Activated T-helper 1 cell treated with anti-CD3 and anti-CD28 coated beads, Interleukin-12 subunit alpha, Interleukin-12 subunit beta, Interleukin-2, Interleukin-4 antibody, amounts not matched to agents 30 ng/mL and 10 ng/mL and 1 ng/mL, durations not matched to agents 14 hours and 24 hours and 36 hours (primary cell): Measurements from ENCODE around the gene CALY. TPM values are rescaled to one million over a fixed set of nuclear protein-coding genes. Genes with fewer than 3 reads are reported as not detected.

Source experiments
- DNase-seq: peaks from one replicate; pipeline ENCODE4 v3.0.0; 2021; ENCODE audit warnings: low spot score
- H3K27ac Mint-ChIP-seq: one replicate; pipeline ENCODE4 v1.8.0; 2021; ENCODE audit warnings: mild to moderate bottlenecking, mixed read lengths
- H3K27me3 Mint-ChIP-seq: one replicate; pipeline ENCODE4 v1.8.0; 2022; ENCODE audit warnings: mild to moderate bottlenecking, moderate library complexity, mixed read lengths; ENCODE audit not compliant: insufficient read depth
- H3K36me3 Mint-ChIP-seq: one replicate; pipeline ENCODE4 v1.8.0; 2021; ENCODE audit warnings: low read depth, mixed read lengths
- H3K4me1 Mint-ChIP-seq: one replicate; pipeline ENCODE4 v1.8.0; 2021; ENCODE audit warnings: low read depth, mixed read lengths
- H3K4me3 Mint-ChIP-seq: one replicate; pipeline ENCODE4 v1.8.0; 2021; ENCODE audit warnings: mild to moderate bottlenecking, moderate library complexity, mixed read lengths
- H3K9me3 Mint-ChIP-seq: one replicate; pipeline ENCODE4 v1.8.0; 2021; ENCODE audit warnings: mixed read lengths
- intact Hi-C: fragments of 100-400 bp; cut with micrococcal nuclease; formaldehyde crosslinking; loops from one replicate; pipeline ENCODE4 v1.15.1; 2024
- total RNA-seq: library from RNA; stranded (reverse); gene quantifications from 2 replicates; pipeline ENCODE4 v1.2.3, GENCODE V29; 2022

CALY gene
- total RNA-seq, 1 donor from 2014 or later, result not detected

DNA sequence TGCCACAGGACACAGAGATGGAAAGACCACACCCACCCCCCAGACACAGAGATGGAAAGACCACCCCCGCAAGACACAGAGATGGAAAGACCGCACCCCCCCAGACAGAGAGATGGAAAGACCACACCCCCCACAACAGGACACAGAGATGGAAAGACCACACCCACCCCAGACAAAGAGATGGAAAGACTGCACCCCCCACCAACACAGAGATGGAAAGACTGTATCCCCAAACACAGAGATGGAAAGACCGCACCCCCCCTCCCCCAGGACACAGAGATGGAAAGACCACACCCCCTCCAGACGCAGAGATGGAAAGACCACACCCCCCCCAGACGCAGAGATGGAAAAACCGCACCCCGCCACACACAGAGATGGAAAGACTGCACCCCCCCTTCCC lies 20.0 kb downstream of the CALY start:
- no peak overlapping the region for H3K4me3 Mint-ChIP-seq
- H3K27me3 Mint-ChIP-seq, result peaks cover 4% of the 10 kb centered on the region
- peaks cover 4% of the 10 kb centered on the region for H3K9me3 Mint-ChIP-seq
- DNase-seq, result no peak
- H3K36me3 Mint-ChIP-seq, result peaks cover 9% of the 10 kb centered on the region
- H3K27ac Mint-ChIP-seq, result no peak overlapping the region
- intact Hi-C loops, result no loop called here
- H3K4me1 Mint-ChIP-seq, result peaks cover 7% of the 10 kb centered on the region

GRCh38 chr10:133316266-133316665 lies 20.4 kb downstream of the CALY start:
- intact Hi-C loops, result no loop called here
- H3K36me3 Mint-ChIP-seq, result peaks cover 9% of the 10 kb centered on the region
- H3K4me3 Mint-ChIP-seq, result no peak overlapping the region
- H3K4me1 Mint-ChIP-seq, result peaks cover 7% of the 10 kb centered on the region
- H3K9me3 Mint-ChIP-seq, result peaks cover 4% of the 10 kb centered on the region
- no peak for DNase-seq
- no peak overlapping the region for H3K27ac Mint-ChIP-seq
- peaks cover 4% of the 10 kb centered on the region for H3K27me3 Mint-ChIP-seq

DNA sequence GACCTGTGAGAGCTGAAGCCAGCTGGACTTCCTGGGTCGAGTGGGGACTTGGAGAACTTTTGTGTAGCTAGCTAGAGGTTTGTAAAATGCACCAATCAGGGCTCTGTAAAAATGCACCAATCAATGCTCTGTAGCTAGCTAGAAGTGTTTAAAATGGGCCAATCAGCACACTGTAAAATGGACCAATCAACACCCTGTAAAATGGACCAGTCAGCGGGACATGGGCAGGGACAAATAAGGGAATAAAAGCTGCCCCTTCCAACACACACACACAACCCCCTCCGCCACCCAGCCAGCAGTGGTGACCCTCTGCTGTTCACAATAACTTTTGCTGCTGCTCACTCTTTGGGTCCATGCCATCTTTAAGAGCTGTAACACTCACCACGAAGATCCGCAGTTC lies 20.8 kb downstream of the CALY start:
- Mint-ChIP-seq H3K27ac (no peak overlapping the region), H3K9me3 (peaks cover 4% of the 10 kb centered on the region), H3K27me3 (peaks cover 4% of the 10 kb centered on the region), H3K36me3 (peaks cover 9% of the 10 kb centered on the region), H3K4me3 (no peak overlapping the region), H3K4me1 (peaks cover 7% of the 10 kb centered on the region)
- intact Hi-C loops, result no loop called here
- DNase-seq, result no peak

DNA sequence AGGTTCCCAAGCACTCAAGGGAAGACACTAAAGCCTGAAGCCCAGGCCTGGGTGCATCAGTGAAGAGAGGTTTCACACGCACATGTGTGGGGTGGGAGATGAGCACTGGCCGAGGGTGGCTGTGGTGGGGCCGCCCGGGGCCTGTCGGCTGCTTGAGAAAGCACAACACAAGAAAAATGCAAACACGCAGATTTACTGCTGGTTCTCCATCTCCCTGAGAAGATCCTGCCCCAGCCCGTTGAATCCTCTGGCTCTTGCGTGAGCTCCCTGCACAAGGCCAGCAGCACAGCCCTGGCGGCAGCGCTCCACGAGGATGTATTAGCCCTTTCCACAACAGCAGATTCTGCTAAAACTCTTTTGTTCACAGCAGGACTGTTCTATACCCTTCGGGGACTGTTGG lies 21.8 kb downstream of the CALY start:
- Mint-ChIP-seq H3K4me3 (no peak overlapping the region), H3K4me1 (peaks cover 7% of the 10 kb centered on the region), H3K27me3 (peaks cover 4% of the 10 kb centered on the region), H3K9me3 (no peaks in the 10 kb centered on the region), H3K27ac (peak overlapping the region; percentile 42), H3K36me3 (peaks cover 9% of the 10 kb centered on the region)
- DNase-seq, result no peak
- intact Hi-C loops, result no loop called here

GRCh38 chr10:133313192-133313591 lies 23.5 kb downstream of the CALY start:
- H3K27me3 Mint-ChIP-seq, result peaks cover 2% of the 10 kb centered on the region
- no peak overlapping the region for H3K4me3 Mint-ChIP-seq

GRCh38 chr10:133312769-133313145 lies 23.9 kb downstream of the CALY start:
- no peaks in the 10 kb centered on the region for H3K9me3 Mint-ChIP-seq
- intact Hi-C loops, result no loop called here
- H3K36me3 Mint-ChIP-seq, result peaks cover 11% of the 10 kb centered on the region
- H3K4me1 Mint-ChIP-seq, result peaks cover 6% of the 10 kb centered on the region
- peaks cover 2% of the 10 kb centered on the region for H3K27me3 Mint-ChIP-seq
- H3K4me3 Mint-ChIP-seq, result no peak overlapping the region
- no peak for DNase-seq
- H3K27ac Mint-ChIP-seq, result no peak overlapping the region

More at GRCh38 chr10:133313192-133313591, 23.5 kb downstream of the CALY start:
- DNase-seq, result no peak
- Mint-ChIP-seq H3K36me3 (peaks cover 10% of the 10 kb centered on the region), H3K27ac (no peak overlapping the region), H3K4me1 (peaks cover 2% of the 10 kb centered on the region), H3K9me3 (no peaks in the 10 kb centered on the region)
- intact Hi-C loops, result no loop called here

- H3K36me3 Mint-ChIP-seq, result peaks cover 11% of the 10 kb centered on the region
- H3K9me3 Mint-ChIP-seq, result no peaks in the 10 kb centered on the region
- intact Hi-C loops, result no loop called here
- H3K4me3 Mint-ChIP-seq, result no peak overlapping the region
- no peak for DNase-seq
- no peak overlapping the region for H3K27ac Mint-ChIP-seq
- peaks cover 12% of the 10 kb centered on the region for H3K4me1 Mint-ChIP-seq
- H3K27me3 Mint-ChIP-seq, result peaks cover 2% of the 10 kb centered on the region
These were observed 24.5 kb downstream of the CALY start for GRCh38 chr10:133312016-133312768.

GRCh38 chr10:133311570-133311969 lies 25.1 kb downstream of the CALY start:
- no peak overlapping the region for H3K27ac Mint-ChIP-seq
- no peaks in the 10 kb centered on the region for H3K9me3 Mint-ChIP-seq
- intact Hi-C loops, result no loop called here
- H3K27me3 Mint-ChIP-seq, result peaks cover 2% of the 10 kb centered on the region
- H3K4me3 Mint-ChIP-seq, result no peak overlapping the region
- no peak for DNase-seq
- peaks cover 17% of the 10 kb centered on the region for H3K4me1 Mint-ChIP-seq
- H3K36me3 Mint-ChIP-seq, result peaks cover 11% of the 10 kb centered on the region

- H3K27me3 Mint-ChIP-seq, result no peaks in the 10 kb centered on the region
- DNase-seq, result no peak
- H3K4me1 Mint-ChIP-seq, result peaks cover 17% of the 10 kb centered on the region
- peaks cover 11% of the 10 kb centered on the region for H3K36me3 Mint-ChIP-seq
- H3K27ac Mint-ChIP-seq, result no peak overlapping the region
- intact Hi-C loops, result no loop called here
- no peaks in the 10 kb centered on the region for H3K9me3 Mint-ChIP-seq
- no peak overlapping the region for H3K4me3 Mint-ChIP-seq
These were observed 25.9 kb downstream of the CALY start for GRCh38 chr10:133310789-133311188.

- Mint-ChIP-seq H3K4me1 (peaks cover 17% of the 10 kb centered on the region), H3K27ac (no peak overlapping the region), H3K27me3 (no peaks in the 10 kb centered on the region), H3K9me3 (no peaks in the 10 kb centered on the region), H3K4me3 (no peak overlapping the region), H3K36me3 (peaks cover 11% of the 10 kb centered on the region)
- no peak for DNase-seq
- intact Hi-C loops, result no loop called here
These were observed 26.3 kb downstream of the CALY start for GRCh38 chr10:133310399-133310755.

DNA sequence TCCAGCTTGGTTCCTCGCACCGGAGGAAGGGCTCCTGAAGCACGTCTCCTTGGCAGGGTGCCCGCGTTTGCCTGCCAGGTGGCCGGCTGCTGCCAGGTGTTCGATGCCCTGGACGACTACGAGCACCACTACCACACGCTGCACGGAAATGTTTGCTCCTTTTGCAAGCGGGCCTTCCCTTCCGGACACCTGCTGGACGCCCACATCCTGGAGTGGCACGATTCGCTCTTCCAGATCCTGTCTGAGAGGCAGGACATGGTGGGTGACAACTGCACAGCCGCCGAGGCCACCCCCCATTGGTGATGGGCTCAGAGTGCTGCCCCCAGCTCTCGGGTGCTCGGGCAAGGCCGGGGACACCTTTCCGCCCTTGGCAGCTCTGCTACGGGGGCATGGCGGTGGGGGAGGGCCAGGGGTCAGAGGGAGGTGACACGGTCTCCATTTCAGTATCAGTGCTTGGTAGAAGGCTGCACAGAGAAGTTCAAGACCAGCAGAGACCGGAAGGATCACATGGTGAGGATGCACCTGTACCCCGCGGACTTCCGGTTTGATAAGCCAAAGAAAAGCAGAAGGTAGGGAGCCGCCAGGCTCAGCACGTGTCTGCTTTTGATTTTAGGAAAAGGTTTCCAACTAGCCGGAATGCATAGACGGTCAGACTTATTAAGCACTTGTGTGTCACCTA lies 26.8 kb downstream of the CALY start:
- no peak for DNase-seq

GRCh38 chr10:133309100-133309719 lies 27.5 kb downstream of the CALY start:
- no peaks in the 10 kb centered on the region for H3K9me3 Mint-ChIP-seq

More for the DNA sequence above, 26.8 kb downstream of the CALY start:
- peaks cover 17% of the 10 kb centered on the region for H3K4me1 Mint-ChIP-seq
- H3K4me3 Mint-ChIP-seq, result peak overlapping the region; percentile 49
- H3K27ac Mint-ChIP-seq, result peak overlapping the region; percentile 55
- H3K9me3 Mint-ChIP-seq, result no peaks in the 10 kb centered on the region
- intact Hi-C loops, result loop anchor here (1.0 to 2.0 kb wide), 7 partner anchors 15 to 84 kb away; partner anchors contain the start of genes ECHS1, MTG1 and PAOX
- no peaks in the 10 kb centered on the region for H3K27me3 Mint-ChIP-seq
- peaks cover 12% of the 10 kb centered on the region for H3K36me3 Mint-ChIP-seq

More at GRCh38 chr10:133309100-133309719, 27.5 kb downstream of the CALY start:
- intact Hi-C loops, result loop anchor here (1.0 to 2.0 kb wide), 7 partner anchors 16 to 85 kb away; partner anchors contain the start of genes ECHS1, MTG1 and PAOX
- Mint-ChIP-seq H3K27me3 (no peaks in the 10 kb centered on the region), H3K4me3 (peak overlapping the region; percentile 62), H3K4me1 (peaks cover 17% of the 10 kb centered on the region), H3K36me3 (peaks cover 9% of the 10 kb centered on the region), H3K27ac (peak overlapping the region; percentile 82)
- DNase-seq, result peak; percentile 85
